NK-92 treated with Interleukin-12 subunit alpha and Interleukin-12 subunit beta, amount 100 ng/mL, for 24 hours (cell line): ENCODE measurements around the gene ARL15.

Experiments
- DNase-seq: peaks from one replicate; lab custom pipeline; 2025; lab: John Stamatoyannopoulos, UW

Gene ARL15

GRCh38 chr5:54206580-54207229 lies 103.7 kb downstream of the ARL15 start:
- DNase-seq = no peak

- DNase-seq = no peak
Measured at GRCh38 chr5:54205918-54206317, 104.5 kb downstream of the ARL15 start.

- DNase-seq = no peak
Measured at GRCh38 chr5:54205453-54205852, 104.9 kb downstream of the ARL15 start.

- DNase-seq = no peak
Measured at GRCh38 chr5:54197018-54197417, 113.4 kb downstream of the ARL15 start.

GRCh38 chr5:54195701-54196100 lies 114.7 kb downstream of the ARL15 start:
- DNase-seq = no peak

- DNase-seq = no peak
Measured at GRCh38 chr5:54194318-54194717, 116.1 kb downstream of the ARL15 start.

GRCh38 chr5:54187694-54188093 lies 122.7 kb downstream of the ARL15 start:
- DNase-seq = no peak

GRCh38 chr5:54186912-54187445 lies 123.4 kb downstream of the ARL15 start:
- no peak for DNase-seq

GRCh38 chr5:54186108-54186507 lies 124.3 kb downstream of the ARL15 start:
- no peak for DNase-seq

GRCh38 chr5:54184806-54185205 lies 125.6 kb downstream of the ARL15 start:
- DNase-seq = no peak

- DNase-seq = no peak
Measured at GRCh38 chr5:54180630-54181031, 129.7 kb downstream of the ARL15 start.

GRCh38 chr5:54178991-54179390 lies 131.4 kb downstream of the ARL15 start:
- DNase-seq = no peak

- DNase-seq = no peak
Measured at GRCh38 chr5:54178207-54178606, 132.2 kb downstream of the ARL15 start.

- no peak for DNase-seq
Measured at GRCh38 chr5:54177058-54177457, 133.3 kb downstream of the ARL15 start.

GRCh38 chr5:54176066-54176830 lies 134.1 kb downstream of the ARL15 start:
- no peak for DNase-seq

- no peak for DNase-seq
Measured at GRCh38 chr5:54173251-54173650, 137.1 kb downstream of the ARL15 start.

- no peak for DNase-seq
Measured at GRCh38 chr5:54171645-54172384, 138.6 kb downstream of the ARL15 start.

GRCh38 chr5:54165687-54166086 lies 144.7 kb downstream of the ARL15 start:
- DNase-seq = no peak

- DNase-seq = no peak
Measured at GRCh38 chr5:54162184-54162583, 148.2 kb downstream of the ARL15 start.

- DNase-seq = no peak
Measured at GRCh38 chr5:54160329-54160728, 150.0 kb downstream of the ARL15 start.

GRCh38 chr5:54159893-54160195 lies 150.5 kb downstream of the ARL15 start:
- no peak for DNase-seq

- no peak for DNase-seq
Measured at GRCh38 chr5:54159153-54159892, 151.1 kb downstream of the ARL15 start.
